Mesendoderm (in vitro differentiated cells): ENCODE data around the gene CLDN1.

Source experiments
- DNase-seq: peaks from one replicate; pipeline ENCODE4 v3.0.0; 2013
- H2AK5ac ChIP-seq: 2 replicates; pipeline ENCODE4 v1.6.1; 2013; ENCODE audit warnings: low read length, inconsistent platforms
- H2BK120ac ChIP-seq: 2 replicates; pipeline ENCODE4 v1.6.1; 2013; ENCODE audit warnings: low read depth, mild to moderate bottlenecking, low read length, moderate library complexity, mixed read lengths
- H2BK15ac ChIP-seq: replicated peaks from 2 replicates; pipeline ENCODE4 v1.6.1; 2013; ENCODE audit warnings: low read depth, mild to moderate bottlenecking, moderate library complexity
- H2BK5ac ChIP-seq: 2 replicates; pipeline ENCODE4 v1.6.1; 2013; ENCODE audit warnings: low read length, inconsistent platforms
- H3K18ac ChIP-seq: 2 replicates; pipeline ENCODE4 v1.6.1; 2013; ENCODE audit warnings: mild to moderate bottlenecking, low read length, mixed read lengths
- H3K23ac ChIP-seq: one replicate; pipeline ENCODE4 v1.6.1; 2013; ENCODE audit warnings: low read length
- H3K27ac ChIP-seq: 2 replicates; pipeline ENCODE4 v1.5.1; 2013; ENCODE audit warnings: low read depth, mild to moderate bottlenecking, inconsistent platforms, low read length, moderate library complexity
- H3K27me3 ChIP-seq: 2 replicates; pipeline ENCODE4 v1.6.1; 2013; ENCODE audit warnings: low read length, control low read depth, mild to moderate bottlenecking, inconsistent platforms; ENCODE audit not compliant: insufficient read depth, poor library complexity
- H3K36me3 ChIP-seq: 2 replicates; pipeline ENCODE4 v1.6.1; 2013; ENCODE audit warnings: low read length, inconsistent platforms; ENCODE audit not compliant: control insufficient read depth, insufficient read depth
- H3K4ac ChIP-seq: one replicate; pipeline ENCODE4 v1.6.1; 2013; ENCODE audit warnings: low read depth, mild to moderate bottlenecking, low read length, moderate library complexity
- H3K4me1 ChIP-seq: 2 replicates; pipeline ENCODE4 v1.6.1; 2013; ENCODE audit warnings: low read depth, low read length, inconsistent platforms; ENCODE audit not compliant: control insufficient read depth
- H3K4me2 ChIP-seq: 2 replicates; pipeline ENCODE4 v1.6.1; 2013; ENCODE audit warnings: low read length
- H3K4me3 ChIP-seq: 2 replicates; pipeline ENCODE4 v1.5.1; 2013; ENCODE audit warnings: mild to moderate bottlenecking, low read length
- H3K56ac ChIP-seq: one replicate; pipeline ENCODE4 v1.6.1; 2013; ENCODE audit warnings: low read length
- H3K79me1 ChIP-seq: 2 replicates; pipeline ENCODE4 v1.6.1; 2013; ENCODE audit warnings: low read length, inconsistent platforms
- H3K79me2 ChIP-seq: 2 replicates; pipeline ENCODE4 v1.6.1; 2013; ENCODE audit warnings: mild to moderate bottlenecking, low read length; ENCODE audit not compliant: control insufficient read depth, insufficient read depth
- H3K9ac ChIP-seq: 2 replicates; pipeline ENCODE4 v1.6.1; 2013; ENCODE audit warnings: low read length, inconsistent platforms
- H4K5ac ChIP-seq: one replicate; pipeline ENCODE4 v1.6.1; 2013; ENCODE audit warnings: low read length
- H4K8ac ChIP-seq: one replicate; pipeline ENCODE4 v1.6.1; 2013; ENCODE audit warnings: low read depth, mild to moderate bottlenecking, control low read depth, low read length, moderate library complexity
- WGBS: extraction: QIAGEN DNeasy Blood & Tissue Kit; methylation state at CpG from one replicate; pipeline ENCODE4 v1.1.7; 2013; ENCODE audit warnings: low lambda C conversion rate, missing lambda C conversion rate; ENCODE audit not compliant: insufficient coverage; ENCODE audit errors: extremely low coverage; 5-methylcytosine and 5-hydroxymethylcytosine counted together

The CLDN1 gene

GRCh38 chr3:190320594-190321362, 1.5 kb downstream of the CLDN1 start:
- Histone ChIP-seq H4K8ac (no peak overlapping the region), H3K27me3 (no peaks in the 10 kb centered on the region), H2BK5ac (no peak overlapping the region), H3K36me3 (no peaks in the 10 kb centered on the region), H3K23ac (no peak overlapping the region), H3K9ac (no peak overlapping the region), H2AK5ac (no peak overlapping the region), H2BK15ac (no peak overlapping the region), H3K4me1 (no peaks in the 10 kb centered on the region), H3K4ac (no peak overlapping the region), H3K4me3 (no peak overlapping the region), H2BK120ac (no peak overlapping the region), H3K27ac (no peak overlapping the region), H3K56ac (no peak overlapping the region), H4K5ac (no peak overlapping the region), H3K79me2 (no peaks in the 10 kb centered on the region), H3K79me1 (no peaks in the 10 kb centered on the region), H3K18ac (no peak overlapping the region), H3K4me2 (no peak overlapping the region)
- WGBS = no CpG with 5 or more reads among the region's 7 CpGs
- no peak for DNase-seq

GRCh38 chr3:190319660-190320059, 2.6 kb downstream of the CLDN1 start:
- Histone ChIP-seq H3K56ac (no peak overlapping the region), H4K5ac (no peak overlapping the region), H3K4me3 (no peak overlapping the region), H3K36me3 (no peaks in the 10 kb centered on the region), H4K8ac (no peak overlapping the region), H3K27ac (no peak overlapping the region), H3K4me2 (no peak overlapping the region), H3K27me3 (no peaks in the 10 kb centered on the region), H3K23ac (no peak overlapping the region), H3K4me1 (no peaks in the 10 kb centered on the region), H3K18ac (no peak overlapping the region), H2AK5ac (no peak overlapping the region), H2BK5ac (no peak overlapping the region), H2BK120ac (no peak overlapping the region), H2BK15ac (no peak overlapping the region), H3K79me2 (no peaks in the 10 kb centered on the region), H3K9ac (no peak overlapping the region), H3K79me1 (no peaks in the 10 kb centered on the region), H3K4ac (no peak overlapping the region)
- no CpG with 5 or more reads among the region's 4 CpGs for WGBS
- no peak for DNase-seq

- Histone ChIP-seq H2BK120ac (no peak overlapping the region), H3K4me3 (no peak overlapping the region), H3K18ac (no peak overlapping the region), H3K4me2 (no peak overlapping the region), H3K27me3 (no peaks in the 10 kb centered on the region), H3K36me3 (no peaks in the 10 kb centered on the region), H4K5ac (no peak overlapping the region), H3K27ac (no peak overlapping the region), H3K56ac (no peak overlapping the region), H3K79me2 (no peaks in the 10 kb centered on the region), H4K8ac (no peak overlapping the region), H2BK15ac (no peak overlapping the region), H3K23ac (no peak overlapping the region), H3K9ac (no peak overlapping the region), H3K4me1 (no peaks in the 10 kb centered on the region), H2AK5ac (no peak overlapping the region), H3K4ac (no peak overlapping the region), H2BK5ac (no peak overlapping the region), H3K79me1 (no peaks in the 10 kb centered on the region)
- WGBS = no CpG with 5 or more reads among the region's 5 CpGs
- no peak for DNase-seq
Measured at GRCh38 chr3:190318666-190319065, 3.6 kb downstream of the CLDN1 start.

GRCh38 chr3:190314741-190315140, 7.5 kb downstream of the CLDN1 start:
- no peak overlapping the region for H3K56ac ChIP-seq
- DNase-seq = no peak
- no peak overlapping the region for H4K8ac ChIP-seq
- no peak overlapping the region for H3K9ac ChIP-seq
- H3K18ac ChIP-seq = no peak overlapping the region
- WGBS = no CpG with 5 or more reads among the region's 1 CpG
- H2AK5ac ChIP-seq = no peak overlapping the region
- no peaks in the 10 kb centered on the region for H3K36me3 ChIP-seq
- H3K27me3 ChIP-seq = no peaks in the 10 kb centered on the region
- no peak overlapping the region for H4K5ac ChIP-seq
- H3K4me3 ChIP-seq = no peak overlapping the region
- no peak overlapping the region for H2BK15ac ChIP-seq
- H3K4me1 ChIP-seq = no peaks in the 10 kb centered on the region
- no peak overlapping the region for H3K27ac ChIP-seq
- H2BK5ac ChIP-seq = no peak overlapping the region
- no peaks in the 10 kb centered on the region for H3K79me2 ChIP-seq
- H3K4me2 ChIP-seq = no peak overlapping the region
- no peak overlapping the region for H3K23ac ChIP-seq
- no peak overlapping the region for H2BK120ac ChIP-seq
- H3K79me1 ChIP-seq = no peaks in the 10 kb centered on the region
- H3K4ac ChIP-seq = no peak overlapping the region

- no CpG with 5 or more reads among the region's 3 CpGs for WGBS
- Histone ChIP-seq H2AK5ac (no peak overlapping the region), H4K8ac (no peak overlapping the region)
Measured at GRCh38 chr3:190309414-190309813, 12.8 kb downstream of the CLDN1 start.

GRCh38 chr3:190308154-190308553, 14.1 kb downstream of the CLDN1 start:
- Histone ChIP-seq H4K5ac (no peak overlapping the region), H3K27me3 (no peaks in the 10 kb centered on the region), H3K4me2 (no peak overlapping the region), H3K9ac (no peak overlapping the region), H3K23ac (no peak overlapping the region), H3K4ac (no peak overlapping the region), H3K27ac (no peak overlapping the region), H3K18ac (no peak overlapping the region), H3K4me3 (no peak overlapping the region), H3K79me1 (no peaks in the 10 kb centered on the region), H2BK5ac (no peak overlapping the region), H3K36me3 (no peaks in the 10 kb centered on the region), H3K79me2 (no peaks in the 10 kb centered on the region), H2AK5ac (no peak overlapping the region), H3K4me1 (no peaks in the 10 kb centered on the region), H2BK120ac (no peak overlapping the region), H4K8ac (no peak overlapping the region), H3K56ac (no peak overlapping the region), H2BK15ac (no peak overlapping the region)
- no CpG with 5 or more reads among the region's 5 CpGs for WGBS
- DNase-seq = no peak

More at GRCh38 chr3:190309414-190309813, 12.8 kb downstream of the CLDN1 start:
- H2BK15ac ChIP-seq = no peak overlapping the region
- no peaks in the 10 kb centered on the region for H3K36me3 ChIP-seq
- no peaks in the 10 kb centered on the region for H3K79me1 ChIP-seq
- H3K56ac ChIP-seq = no peak overlapping the region
- H3K23ac ChIP-seq = no peak overlapping the region
- no peak overlapping the region for H3K4ac ChIP-seq
- no peak overlapping the region for H3K9ac ChIP-seq
- no peak for DNase-seq
- H3K27ac ChIP-seq = no peak overlapping the region
- no peak overlapping the region for H4K5ac ChIP-seq
- H3K79me2 ChIP-seq = no peaks in the 10 kb centered on the region
- H2BK5ac ChIP-seq = no peak overlapping the region
- no peak overlapping the region for H2BK120ac ChIP-seq
- H3K4me3 ChIP-seq = no peak overlapping the region
- no peaks in the 10 kb centered on the region for H3K27me3 ChIP-seq
- H3K18ac ChIP-seq = no peak overlapping the region
- H3K4me2 ChIP-seq = no peak overlapping the region
- H3K4me1 ChIP-seq = no peaks in the 10 kb centered on the region
